HepG2 (cell line): ENCODE data around the gene RAB40C. TPM values are rescaled to one million over a fixed set of nuclear protein-coding genes. Genes with fewer than 3 reads are reported as not detected.

ENCODE experiments used
- ATF5 ChIP-seq: sonication (generic); formaldehyde crosslinking; IDR thresholded peaks from 2 replicates; pipeline ENCODE4 v1.4.0; 2020; ENCODE audit warnings: mild to moderate bottlenecking, low read depth, missing genetic modification reagents
- CEBPB ChIP-seq: IDR thresholded peaks from 2 replicates; pipeline ENCODE4 v1.6.1; 2011; ENCODE audit warnings: low read depth, low read length, improper control_type of control experiment, borderline replicate concordance
- CTCF ChIP-seq: sonication (generic); formaldehyde crosslinking; IDR thresholded peaks from 2 replicates; pipeline ENCODE4 v1.5.0; 2020; ENCODE audit warnings: mild to moderate bottlenecking, missing genetic modification reagents, moderate library complexity
- DRAP1 ChIP-seq: IDR thresholded peaks from 2 replicates; pipeline ENCODE4 v1.6.1; 2016; ENCODE audit warnings: missing genetic modification reagents, missing compliant biosample characterization
- FOXK2 ChIP-seq: fragments of 450-650 bp; IDR thresholded peaks from 2 replicates; pipeline ENCODE4 v1.6.1; 2016
- NFIB ChIP-seq: sonication (generic); formaldehyde crosslinking; IDR thresholded peaks from 2 replicates; pipeline ENCODE4 v1.9.0; 2021; ENCODE audit warnings: missing genetic modification reagents, mild to moderate bottlenecking, borderline replicate concordance
- REXO4 ChIP-seq: sonication (generic); formaldehyde crosslinking; IDR thresholded peaks from 2 replicates; pipeline ENCODE4 v1.8.0; 2022; ENCODE audit warnings: missing genetic modification reagents, mild to moderate bottlenecking, borderline replicate concordance
- SNAI1 ChIP-seq: sonication (generic); formaldehyde crosslinking; IDR thresholded peaks from 2 replicates; pipeline ENCODE4 v1.5.0; 2020; ENCODE audit warnings: mild to moderate bottlenecking, missing genetic modification reagents, borderline replicate concordance
- STAT5B ChIP-seq: sonication (generic); formaldehyde crosslinking; IDR thresholded peaks from 2 replicates; pipeline ENCODE4 v1.4.0; 2020; ENCODE audit warnings: missing genetic modification reagents
- SUZ12 ChIP-seq: fragments of 150-350 bp; IDR thresholded peaks from 2 replicates; pipeline ENCODE4 v1.6.1; 2014; ENCODE audit warnings: low read depth, low read length
- TBP ChIP-seq: sonication (generic); formaldehyde crosslinking; IDR thresholded peaks from 2 replicates; pipeline ENCODE4 v1.5.0; 2020; ENCODE audit warnings: missing genetic modification reagents
- THAP7 ChIP-seq: sonication (generic); formaldehyde crosslinking; IDR thresholded peaks from 2 replicates; pipeline ENCODE4 v1.8.1; 2023; ENCODE audit warnings: mild to moderate bottlenecking, missing genetic modification reagents
- ZBTB20 ChIP-seq: sonication (generic); formaldehyde crosslinking; IDR thresholded peaks from 2 replicates; pipeline ENCODE4 v1.8.1; 2023; ENCODE audit warnings: missing genetic modification reagents, low read depth, mild to moderate bottlenecking, borderline replicate concordance
- ZBTB38 ChIP-seq: sonication (generic); formaldehyde crosslinking; IDR thresholded peaks from 2 replicates; pipeline ENCODE4 v1.5.1; 2020; ENCODE audit warnings: mild to moderate bottlenecking, missing genetic modification reagents
- ZNF20 ChIP-seq: sonication (generic); formaldehyde crosslinking; IDR thresholded peaks from 2 replicates; pipeline ENCODE4 v1.4.0; 2020; ENCODE audit warnings: mild to moderate bottlenecking, moderate library complexity, missing genetic modification reagents
- ZNF205 ChIP-seq: IDR thresholded peaks from 2 replicates; pipeline ENCODE4 v1.6.1; 2018; ENCODE audit warnings: missing biosample characterization, missing genetic modification reagents
- ZNF337 ChIP-seq: sonication (generic); formaldehyde crosslinking; IDR thresholded peaks from 2 replicates; pipeline ENCODE4 v1.5.1; 2020; ENCODE audit warnings: missing genetic modification reagents, low read depth, mild to moderate bottlenecking, borderline replicate concordance
- ZNF441 ChIP-seq: sonication (generic); formaldehyde crosslinking; IDR thresholded peaks from 2 replicates; pipeline ENCODE4 v1.7.0; 2021; ENCODE audit warnings: missing genetic modification reagents, borderline replicate concordance
- ZNF468 ChIP-seq: sonication (generic); formaldehyde crosslinking; IDR thresholded peaks from 2 replicates; pipeline ENCODE4 v1.8.0; 2022; ENCODE audit warnings: mild to moderate bottlenecking, moderate library complexity, missing genetic modification reagents
- ZNF530 ChIP-seq: sonication (generic); formaldehyde crosslinking; IDR thresholded peaks from 2 replicates; pipeline ENCODE4 v1.5.0; 2020; ENCODE audit warnings: low read depth, mild to moderate bottlenecking, missing genetic modification reagents
- ZNF761 ChIP-seq: sonication (generic); formaldehyde crosslinking; conservative IDR thresholded peaks from 2 replicates; pipeline ENCODE4 v1.4.0; 2020; ENCODE audit warnings: mild to moderate bottlenecking, missing genetic modification reagents
- ZNF839 ChIP-seq: sonication (generic); formaldehyde crosslinking; IDR thresholded peaks from 2 replicates; pipeline ENCODE4 v1.4.0; 2020; ENCODE audit warnings: missing genetic modification reagents, mild to moderate bottlenecking, borderline replicate concordance
- ZSCAN29 ChIP-seq: sonication (generic); formaldehyde crosslinking; conservative IDR thresholded peaks from 2 replicates; pipeline ENCODE4 v1.4.0; 2020; ENCODE audit warnings: mild to moderate bottlenecking, missing genetic modification reagents
- polyA plus RNA-seq, 8 experiments: library from polyadenylated mRNA; depleted of rRNA in 3 of 8; stranded (reverse) in 7 of 8; unstranded in 1 of 8; fragments of >200 nt; fragmentation: Illumina TruSeq in 4 of 8; extraction: Trizol in 4 of 8; gene quantifications; 2 replicates each; pipeline versions ENCODE4 v1.2.1 to v1.2.3, GENCODE V29; 2011 to 2016; ENCODE audit warnings: low read depth in 4 of 8, missing spikeins in 1 of 8, mixed read lengths in 1 of 8; ENCODE audit not compliant: insufficient read depth in 1 of 8
- total RNA-seq, 5 experiments: library from RNA; depleted of rRNA; stranded (reverse); fragments of >200 nt; fragmentation: Illumina TruSeq; extraction: Trizol; gene quantifications; 2 replicates each; pipeline ENCODE4 v1.2.3, GENCODE V29; 2016; ENCODE audit warnings: low read depth in 1 of 5
- TF ChIP-seq, protein P1 (sequence below): sonication (generic); formaldehyde crosslinking; IDR thresholded peaks from 2 replicates; pipeline ENCODE4 v1.5.0; 2020; ENCODE audit warnings: missing genetic modification reagents, mild to moderate bottlenecking, borderline replicate concordance
- TF ChIP-seq, protein P2 (sequence below): sonication (generic); formaldehyde crosslinking; IDR thresholded peaks from 2 replicates; pipeline ENCODE4 v1.8.1; 2022; ENCODE audit warnings: mild to moderate bottlenecking, missing genetic modification reagents

RAB40C gene
- total and polyA plus RNA-seq, 2 of the 13 experiments (the other 11 are each of a cell fraction or from before 2014, with no cell fraction given), result 7.7 to 11.5 TPM

DNA sequence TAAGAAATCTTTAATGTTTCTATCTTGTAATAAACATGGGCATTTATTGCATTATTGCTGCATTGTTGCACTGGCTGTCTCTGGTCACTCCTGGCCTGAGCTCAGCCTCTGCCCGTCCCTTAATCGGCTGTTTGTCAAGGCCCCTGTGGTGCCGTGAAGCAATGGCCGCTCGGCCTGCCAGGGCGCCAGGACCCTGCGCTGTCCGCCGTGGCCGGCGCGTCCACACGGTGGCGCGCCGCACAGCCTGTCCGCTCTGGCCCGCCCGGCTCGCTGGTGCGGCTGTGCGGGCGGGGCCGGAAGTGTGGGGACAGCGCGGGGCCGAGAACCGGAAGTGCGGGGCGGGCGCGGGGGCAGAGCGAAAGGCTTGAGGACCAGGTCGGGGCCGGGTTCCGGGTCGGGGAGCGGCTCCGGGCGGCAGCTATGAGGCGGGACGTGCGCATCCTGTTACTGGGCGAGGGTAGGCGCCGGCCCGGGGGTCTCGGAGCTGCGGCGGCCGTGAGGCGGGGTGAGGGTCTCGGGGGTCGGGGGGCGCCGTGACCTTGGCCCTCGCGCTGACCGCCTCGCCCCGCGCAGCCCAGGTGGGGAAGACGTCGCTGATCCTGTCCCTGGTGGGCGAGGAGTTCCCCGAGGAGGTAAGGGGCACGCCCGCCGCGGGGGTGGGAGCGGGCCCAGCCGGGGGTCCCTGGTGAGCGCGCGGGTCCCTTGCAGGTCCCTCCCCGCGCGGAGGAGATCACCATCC is 78.1 kb downstream of the RAB40C start, which contains the start of gene RHOT2 (continued):
- TF ChIP-seq, protein P1, sequence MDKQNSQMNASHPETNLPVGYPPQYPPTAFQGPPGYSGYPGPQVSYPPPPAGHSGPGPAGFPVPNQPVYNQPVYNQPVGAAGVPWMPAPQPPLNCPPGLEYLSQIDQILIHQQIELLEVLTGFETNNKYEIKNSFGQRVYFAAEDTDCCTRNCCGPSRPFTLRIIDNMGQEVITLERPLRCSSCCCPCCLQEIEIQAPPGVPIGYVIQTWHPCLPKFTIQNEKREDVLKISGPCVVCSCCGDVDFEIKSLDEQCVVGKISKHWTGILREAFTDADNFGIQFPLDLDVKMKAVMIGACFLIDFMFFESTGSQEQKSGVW, result no peak
- TF ChIP-seq ZNF441, result peak; percentile 65; the same call in 1 of the 2 replicates
- TF ChIP-seq NFIB (CRISPR knock-in tag), result no peak
- TF ChIP-seq ZNF530, result no peak
- no peak; the same call in none of the 2 replicates for TF ChIP-seq ZSCAN29 (CRISPR knock-in tag)
- no peak for TF ChIP-seq ZNF205
- TF ChIP-seq REXO4 (CRISPR knock-in tag), result no peak
- 0 out of 2 replicates have a peak, but pooled peaks have one; percentile 37 for TF ChIP-seq ZBTB20 (CRISPR knock-in tag)
- TF ChIP-seq STAT5B (CRISPR knock-in tag), result no peak
- TF ChIP-seq FOXK2, result no peak
- 0 out of 2 replicates have a peak, but pooled peaks have one; percentile 39 for TF ChIP-seq ZNF839 (CRISPR knock-in tag)
- peak; percentile 92 for TF ChIP-seq ZBTB38
- TF ChIP-seq ZNF468 (CRISPR knock-in tag), result no peak; the same call in 1 of the 2 replicates
- TF ChIP-seq TBP, result no peak
- no peak for TF ChIP-seq ATF5 (CRISPR knock-in tag)
- no peak for TF ChIP-seq SNAI1 (CRISPR knock-in tag)
- TF ChIP-seq CTCF (CRISPR knock-in tag), result peak; percentile 91
- peak; percentile 60; the same call in 1 of the 2 replicates for TF ChIP-seq ZNF337 (CRISPR knock-in tag)
- peak; percentile 73; the same call in 1 of the 2 replicates for TF ChIP-seq CEBPB
- TF ChIP-seq, protein P2, sequence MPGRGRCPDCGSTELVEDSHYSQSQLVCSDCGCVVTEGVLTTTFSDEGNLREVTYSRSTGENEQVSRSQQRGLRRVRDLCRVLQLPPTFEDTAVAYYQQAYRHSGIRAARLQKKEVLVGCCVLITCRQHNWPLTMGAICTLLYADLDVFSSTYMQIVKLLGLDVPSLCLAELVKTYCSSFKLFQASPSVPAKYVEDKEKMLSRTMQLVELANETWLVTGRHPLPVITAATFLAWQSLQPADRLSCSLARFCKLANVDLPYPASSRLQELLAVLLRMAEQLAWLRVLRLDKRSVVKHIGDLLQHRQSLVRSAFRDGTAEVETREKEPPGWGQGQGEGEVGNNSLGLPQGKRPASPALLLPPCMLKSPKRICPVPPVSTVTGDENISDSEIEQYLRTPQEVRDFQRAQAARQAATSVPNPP (CRISPR knock-in tag), result peak; percentile 83; the same call in 1 of the 2 replicates
- TF ChIP-seq SUZ12, result no peak
- TF ChIP-seq ZNF20, result no peak
- TF ChIP-seq DRAP1 (CRISPR knock-in tag), result peak; percentile 61; the same call in 1 of the 2 replicates
- TF ChIP-seq ZNF761, result peak; percentile 93
- peak; percentile 75; the same call in 1 of the 2 replicates for TF ChIP-seq THAP7 (CRISPR knock-in tag)
